ENCODE data around the gene BTBD16. TPM values are rescaled to one million over a fixed set of nuclear protein-coding genes. Genes with fewer than 3 reads are reported as not detected.

The BTBD16 gene
- total and polyA plus RNA-seq, 2 of the 4 experiments (the other 2 are of a cell fraction): not detected

DNA sequence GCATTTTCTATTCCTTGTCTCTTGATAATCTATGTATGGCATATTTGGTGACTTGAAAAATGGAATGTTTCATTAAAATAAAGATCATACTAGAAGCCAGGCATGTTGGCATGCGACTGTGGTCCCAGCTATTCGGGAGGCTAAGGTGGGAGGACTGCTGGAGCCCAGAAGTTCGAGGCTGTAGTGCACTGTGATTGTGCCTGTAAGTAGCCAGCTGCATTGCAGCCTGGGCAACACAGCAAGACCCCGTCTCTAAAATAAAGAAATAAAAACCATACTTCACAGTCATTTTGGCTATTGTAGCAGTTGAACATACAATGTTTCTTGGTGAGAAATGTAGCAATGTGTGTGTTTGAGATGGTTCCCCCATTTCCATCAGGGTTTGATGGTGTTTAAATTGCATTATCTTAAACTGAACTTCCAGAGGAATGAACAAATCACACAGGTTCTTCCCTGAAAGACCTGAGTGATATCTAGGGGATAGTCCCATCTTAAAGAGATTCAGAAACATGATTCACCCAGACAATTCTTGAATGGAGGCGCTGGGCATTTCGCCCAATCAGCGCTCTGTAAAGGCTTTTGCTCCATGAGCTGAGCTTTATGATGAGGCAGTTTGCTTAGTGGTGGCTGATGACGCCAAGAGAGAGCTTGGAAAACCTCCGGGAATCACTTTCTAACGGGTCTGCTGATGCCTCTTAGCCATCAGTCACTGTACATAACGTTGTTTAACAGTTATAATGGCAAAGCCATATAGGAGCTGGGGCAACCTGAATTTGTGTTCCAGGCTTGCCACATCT is 19.4 kb upstream of the BTBD16 start:
- no peak overlapping the region for H3K4me2 ChIP-seq (ENCODE audit: low read depth, low read length)
- no peak overlapping the region for H4K8ac ChIP-seq (ENCODE audit: low read depth in 2 of 2, low read length in 2 of 2)
- no peak overlapping the region for H3K4ac ChIP-seq (ENCODE audit: low read depth, low read length)
- peak; percentile 33 for DNase-seq
- H3K56ac ChIP-seq (ENCODE audit: extremely low read depth, insufficient read depth, low read length): no peak overlapping the region
- no peak overlapping the region for H4K91ac ChIP-seq (ENCODE audit: insufficient read depth, low read depth, low read length)
- dilution Hi-C loops (cut with HindIII; ENCODE audit: low sequenced_read_pairs, unreplicated experiment): no loop called here
- H3K36me3 ChIP-seq (ENCODE audit: control insufficient read depth, insufficient read depth, low read length): no peaks in the 10 kb centered on the region; the same call in 1 of the 2 replicates
- no peaks in the 10 kb centered on the region for H3K4me1 ChIP-seq (ENCODE audit: control insufficient read depth, insufficient read depth, low read length)
- H2BK15ac ChIP-seq (ENCODE audit: low read depth, low read length): no peak overlapping the region
- TF ChIP-seq NFE2L2 (IDR thresholded peaks at IDR 0.05; ENCODE audit: low read depth, low read length) (no peak), FOS (IDR thresholded peaks at IDR 0.05; ENCODE audit: low read depth, low read length) (no peak), MXI1 (IDR thresholded peaks at IDR 0.05; ENCODE audit: borderline replicate concordance, low read depth, low read length) (no peak), POLR2A (IDR thresholded peaks at IDR 0.05; ENCODE audit: low read depth, low read length) (no peak), MAFK (IDR thresholded peaks at IDR 0.05; ENCODE audit: low read depth, low read length) (no peak; the same call in 1 of the 2 replicates)
- no peak overlapping the region for H2BK5ac ChIP-seq (ENCODE audit: low read depth, low read length, poor library complexity, severe bottlenecking)
- H3K23ac ChIP-seq (ENCODE audit: low read depth, low read length): no peak overlapping the region
- H3K14ac ChIP-seq (replicated peaks; ENCODE audit: low read depth, low read length): no peak overlapping the region
- WGBS, 2 experiments (ENCODE audit: extremely low coverage in 2 of 2, insufficient read length in 1 of 2): no CpG with 5 or more reads among the region's 11 CpGs
- H3K79me1 ChIP-seq (ENCODE audit: low read depth in 1 of 2, low read length in 2 of 2): no peaks in the 10 kb centered on the region
- H3K18ac ChIP-seq (ENCODE audit: low read depth, low read length): no peak overlapping the region
- H3K27ac ChIP-seq (ENCODE audit: insufficient read depth, low read length): no peak overlapping the region
- ATAC-seq (ENCODE audit: low read depth): no peak
- no peak overlapping the region for H2AFZ ChIP-seq (replicated peaks; ENCODE audit: low read length, poor library complexity)
- H3K9me1 ChIP-seq (ENCODE audit: insufficient read depth, low read length): peaks cover 7% of the 10 kb centered on the region; the same call in 1 of the 2 replicates
- no peak overlapping the region for H2AK9ac ChIP-seq (replicated peaks; ENCODE audit: low read depth, low read length, poor library complexity)
- no peaks in the 10 kb centered on the region for H3K27me3 ChIP-seq (ENCODE audit: control insufficient read depth, insufficient read depth, low read length)
- H2AK5ac ChIP-seq (ENCODE audit: low read depth, low read length): no peak overlapping the region
- CTCF ChIA-PET: no interaction called here
- H2BK20ac ChIP-seq (ENCODE audit: low read depth, low read length): no peak overlapping the region
- in situ Hi-C loops (cut with MboI; ENCODE audit: low sequenced_read_pairs): no loop called here
- H2BK120ac ChIP-seq (ENCODE audit: low read depth, low read length): no peak overlapping the region
- intact Hi-C loops (cut with micrococcal nuclease): no loop called here
- no peaks in the 10 kb centered on the region for H3K9me3 ChIP-seq (ENCODE audit: control insufficient read depth, insufficient read depth, low read length)
- H3K9ac ChIP-seq (ENCODE audit: low read depth, low read length): no peak overlapping the region
- H4K5ac ChIP-seq (ENCODE audit: low read depth, low read length): no peak overlapping the region
- POLR2A ChIA-PET (ENCODE audit: unreplicated experiment): no interaction called here
- BruUV-seq (replicated peaks): no TSS peak
- no peaks in the 10 kb centered on the region for H4K20me1 ChIP-seq (ENCODE audit: insufficient read depth, low read length)
- H3K4me3 ChIP-seq (ENCODE audit: insufficient read depth, low read depth, low read length): no peak overlapping the region

All from IMR-90 (cell line).